ENCODE data around the gene SNRNP25. TPM values are rescaled to one million over a fixed set of nuclear protein-coding genes. Genes with fewer than 3 reads are reported as not detected.

Gene SNRNP25
- total and polyA plus RNA-seq, 2 donors (not counting 3 experiments of a cell fraction or from before 2014, with no cell fraction given): 41.8 to 49.6 TPM

GRCh38 chr16:86483-86952 is 32.9 kb downstream of the SNRNP25 start:
- H3K36me3 ChIP-seq (ENCODE audit: control insufficient read depth in 2 of 2, extremely low read depth in 1 of 2, insufficient read depth in 2 of 2, low read length in 2 of 2): peaks cover 3 to 27% of the 10 kb centered on the region in 2 experiments
- no peaks in the 10 kb centered on the region for H3K9me3 ChIP-seq (replicated peaks; ENCODE audit: control insufficient read depth, insufficient read depth, low read length)
- TF ChIP-seq POLR2AphosphoS5 (IDR thresholded peaks at IDR 0.05; ENCODE audit: insufficient read depth, low read depth, low read length) (no peak), JUN (IDR thresholded peaks at IDR 0.05; ENCODE audit: borderline replicate concordance, insufficient read depth, insufficient read length, low read depth) (no peak), CTCF (IDR thresholded peaks at IDR 0.05; ENCODE audit: extremely low read depth in 1 of 2, insufficient read depth in 1 of 2, low read depth in 1 of 2, low read length in 2 of 2) (no peak), EZH2 (IDR thresholded peaks at IDR 0.05; ENCODE audit: borderline replicate concordance, low read depth, low read length, severe bottlenecking) (no peak), POLR2A (IDR thresholded peaks at IDR 0.05; ENCODE audit: low read depth, low read length) (no peak), FOS (IDR thresholded peaks at IDR 0.05; ENCODE audit: borderline replicate concordance, insufficient read depth, low read length) (no peak), MYC (IDR thresholded peaks at IDR 0.05; ENCODE audit: low read depth, low read length) (no peak), MAX (IDR thresholded peaks at IDR 0.05; ENCODE audit: insufficient read depth, insufficient read length) (no peak), GATA2 (IDR thresholded peaks at IDR 0.05; ENCODE audit: insufficient read depth, insufficient read length, low read depth, low read length) (no peak)
- no peak for FAIRE-seq
- ChIA-PET POLR2A (interaction anchor here (0.6 kb wide), 1 partner anchor 96 kb away, joined by 3 read pairs; no protein-coding TSS in a partner anchor), CTCF (interaction anchor here (4.9 to 17.6 kb wide), 2 partner anchors 10 to 16 kb away, joined by 51 to 790 read pairs; partner anchors contain the start of genes MPG and RHBDF1)
- no peaks in the 10 kb centered on the region for H3K79me2 ChIP-seq (ENCODE audit: control insufficient read depth, insufficient read depth, low read length)
- H4K20me1 ChIP-seq (replicated peaks; ENCODE audit: control insufficient read depth, extremely low read depth, insufficient read depth, low read length): no peaks in the 10 kb centered on the region
- dilution Hi-C loops (cut with MboI; ENCODE audit: extremely low pct_ligation_motif_present, low sequenced_read_pairs): no loop called here
- H2AFZ ChIP-seq (ENCODE audit: low read depth, low read length): no peak overlapping the region
- H3K4me1 ChIP-seq (ENCODE audit: control insufficient read depth, extremely low read depth, insufficient read depth, low read length): peaks cover 33% of the 10 kb centered on the region
- no peak overlapping the region for H3K4me2 ChIP-seq (ENCODE audit: insufficient read depth, low read length)
- H3K4me3 ChIP-seq (replicated peaks in 1 of 3; ENCODE audit: insufficient read depth in 1 of 3, low read depth in 1 of 3, low read length in 3 of 3): no peak overlapping the region
- intact Hi-C loops (cut with micrococcal nuclease): no loop called here
- H3K27ac ChIP-seq (ENCODE audit: insufficient read depth, low read depth, low read length): no peak overlapping the region
- H3K9ac ChIP-seq (replicated peaks; ENCODE audit: extremely low read depth, insufficient read depth, low read length): no peak overlapping the region
- DNase-seq (ENCODE audit: low read depth, low spot score): no peak
- no peaks in the 10 kb centered on the region for H3K9me1 ChIP-seq (replicated peaks; ENCODE audit: control insufficient read depth, extremely low read depth, insufficient read depth, low read length)
- no peaks in the 10 kb centered on the region for H3K27me3 ChIP-seq (ENCODE audit: control insufficient read depth in 2 of 2, insufficient read depth in 2 of 2, low read length in 2 of 2)
- no TSS peak for BruUV-seq (replicated peaks)
